SU-DHL-6 (cell line): ENCODE data around the gene RALGDS.
"Not testable (repeated sequence)": the region's sequence is repeated elsewhere in the genome, so short reads cannot be mapped to it uniquely, and the experiment has no call there.

ENCODE experiments used
- EZH2phosphoT487 ChIP-seq: fragments of 200-600 bp; sonication (generic), shearing (Covaris generic); conservative IDR thresholded peaks from 2 replicates; pipeline ENCODE4 v1.6.1; 2018; ENCODE audit warnings: mild to moderate bottlenecking, antibody characterized with exemption, low read length, moderate library complexity, mixed read lengths
- TF ChIP-seq, protein P1 (sequence below): fragments of 200-600 bp; sonication (generic); IDR thresholded peaks from one replicate; pipeline ENCODE4 v1.5.1; 2017; ENCODE audit warnings: antibody characterized with exemption, mild to moderate bottlenecking, low read length, moderate library complexity; ENCODE audit not compliant: insufficient read depth, poor library complexity, severe bottlenecking

DNA sequence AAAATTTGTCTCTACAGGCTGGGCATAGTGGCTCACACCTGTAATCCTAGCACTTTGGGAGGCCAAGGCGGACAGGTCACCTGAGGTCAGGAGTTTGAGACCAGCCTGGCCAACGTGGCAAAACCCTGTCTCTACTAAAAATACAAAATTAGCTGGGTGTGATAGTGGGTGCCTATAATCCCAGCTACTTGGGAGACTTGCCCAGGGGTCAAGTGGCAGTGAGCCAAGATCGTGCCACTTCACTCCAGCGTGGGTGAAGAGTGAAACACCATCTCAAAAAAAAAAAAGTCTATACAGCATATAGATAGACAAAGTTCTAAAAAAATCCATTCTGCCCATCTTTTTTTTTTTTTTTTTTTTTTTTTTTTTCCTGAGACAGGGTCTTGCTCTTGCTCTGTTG is 26.7 kb downstream of the RALGDS start:
- TF ChIP-seq, protein P1, sequence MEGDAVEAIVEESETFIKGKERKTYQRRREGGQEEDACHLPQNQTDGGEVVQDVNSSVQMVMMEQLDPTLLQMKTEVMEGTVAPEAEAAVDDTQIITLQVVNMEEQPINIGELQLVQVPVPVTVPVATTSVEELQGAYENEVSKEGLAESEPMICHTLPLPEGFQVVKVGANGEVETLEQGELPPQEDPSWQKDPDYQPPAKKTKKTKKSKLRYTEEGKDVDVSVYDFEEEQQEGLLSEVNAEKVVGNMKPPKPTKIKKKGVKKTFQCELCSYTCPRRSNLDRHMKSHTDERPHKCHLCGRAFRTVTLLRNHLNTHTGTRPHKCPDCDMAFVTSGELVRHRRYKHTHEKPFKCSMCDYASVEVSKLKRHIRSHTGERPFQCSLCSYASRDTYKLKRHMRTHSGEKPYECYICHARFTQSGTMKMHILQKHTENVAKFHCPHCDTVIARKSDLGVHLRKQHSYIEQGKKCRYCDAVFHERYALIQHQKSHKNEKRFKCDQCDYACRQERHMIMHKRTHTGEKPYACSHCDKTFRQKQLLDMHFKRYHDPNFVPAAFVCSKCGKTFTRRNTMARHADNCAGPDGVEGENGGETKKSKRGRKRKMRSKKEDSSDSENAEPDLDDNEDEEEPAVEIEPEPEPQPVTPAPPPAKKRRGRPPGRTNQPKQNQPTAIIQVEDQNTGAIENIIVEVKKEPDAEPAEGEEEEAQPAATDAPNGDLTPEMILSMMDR, result not testable (repeated sequence)
- TF ChIP-seq EZH2phosphoT487, result not testable (repeated sequence)
